ENCODE measurements around the gene LCN12.

LCN12 gene

DNA sequence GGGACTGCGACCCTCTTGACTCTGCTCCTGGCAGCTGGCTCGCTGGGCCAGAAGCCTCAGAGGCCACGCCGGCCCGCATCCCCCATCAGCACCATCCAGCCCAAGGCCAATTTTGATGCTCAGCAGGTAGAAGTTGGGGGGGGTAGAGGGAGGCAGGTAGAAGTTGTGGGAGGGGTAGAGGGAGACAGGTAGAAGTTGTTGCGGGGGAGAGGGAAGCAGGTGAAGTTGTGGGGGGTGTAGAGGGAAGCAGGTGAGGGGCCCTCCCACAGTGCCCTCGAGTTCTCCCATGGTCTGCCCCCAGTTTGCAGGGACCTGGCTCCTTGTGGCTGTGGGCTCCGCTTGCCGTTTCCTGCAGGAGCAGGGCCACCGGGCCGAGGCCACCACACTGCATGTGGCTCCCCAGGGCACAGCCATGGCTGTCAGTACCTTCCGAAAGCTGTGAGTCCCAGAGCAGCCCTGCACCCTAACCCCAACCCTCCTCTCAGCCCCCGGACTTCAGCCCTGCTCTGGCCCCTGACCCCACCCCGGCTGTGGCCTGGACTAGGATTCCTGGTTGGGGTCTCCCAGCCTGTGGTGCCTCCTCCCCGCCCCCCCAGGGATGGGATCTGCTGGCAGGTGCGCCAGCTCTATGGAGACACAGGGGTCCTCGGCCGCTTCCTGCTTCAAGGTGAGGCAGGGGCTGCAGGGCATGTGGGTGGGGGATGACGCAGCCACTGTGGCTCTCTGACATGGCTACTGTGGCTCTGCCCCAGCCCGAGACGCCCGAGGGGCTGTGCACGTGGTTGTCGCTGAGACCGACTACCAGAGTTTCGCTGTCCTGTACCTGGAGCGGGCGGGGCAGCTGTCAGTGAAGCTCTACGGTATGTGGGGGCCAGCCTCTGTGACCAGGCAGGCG, 6.5 kb upstream of the LCN12 start:
- no peak for DNase-seq (ENCODE audit: low spot score)

DNA sequence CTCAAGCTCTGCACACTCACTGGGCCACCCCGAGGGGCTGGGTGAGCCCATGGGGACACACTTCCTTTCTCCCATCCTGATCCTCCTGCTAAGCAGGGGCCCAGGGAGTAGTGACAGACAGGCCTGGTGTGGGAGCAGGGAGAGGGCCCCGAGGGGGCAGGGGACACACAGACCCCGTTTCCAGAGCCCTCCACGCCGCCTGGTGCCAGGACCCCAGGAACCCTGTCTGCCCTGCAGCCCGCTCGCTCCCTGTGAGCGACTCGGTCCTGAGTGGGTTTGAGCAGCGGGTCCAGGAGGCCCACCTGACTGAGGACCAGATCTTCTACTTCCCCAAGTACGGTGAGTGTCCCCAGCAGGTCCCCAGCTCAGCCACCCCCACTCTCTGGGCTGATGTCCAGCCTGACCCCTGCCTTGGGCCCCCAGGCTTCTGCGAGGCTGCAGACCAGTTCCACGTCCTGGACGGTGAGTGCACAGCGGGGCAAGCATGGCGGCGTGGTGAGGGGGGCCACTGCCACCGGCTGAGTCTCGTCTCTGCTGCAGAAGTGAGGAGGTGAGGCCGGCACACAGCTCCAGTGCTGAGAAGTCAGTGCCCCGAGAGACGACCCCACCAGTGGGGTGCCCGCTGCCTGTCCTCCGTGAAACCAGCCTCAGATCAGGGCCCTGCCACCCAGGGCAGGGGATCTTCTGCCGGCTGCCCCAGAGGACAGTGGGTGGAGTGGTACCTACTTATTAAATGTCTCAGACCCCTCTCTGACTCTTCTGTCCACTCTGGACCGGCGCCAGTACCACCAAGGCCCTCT, 5.6 kb upstream of the LCN12 start:
- no peak for DNase-seq (ENCODE audit: low spot score)

DNA sequence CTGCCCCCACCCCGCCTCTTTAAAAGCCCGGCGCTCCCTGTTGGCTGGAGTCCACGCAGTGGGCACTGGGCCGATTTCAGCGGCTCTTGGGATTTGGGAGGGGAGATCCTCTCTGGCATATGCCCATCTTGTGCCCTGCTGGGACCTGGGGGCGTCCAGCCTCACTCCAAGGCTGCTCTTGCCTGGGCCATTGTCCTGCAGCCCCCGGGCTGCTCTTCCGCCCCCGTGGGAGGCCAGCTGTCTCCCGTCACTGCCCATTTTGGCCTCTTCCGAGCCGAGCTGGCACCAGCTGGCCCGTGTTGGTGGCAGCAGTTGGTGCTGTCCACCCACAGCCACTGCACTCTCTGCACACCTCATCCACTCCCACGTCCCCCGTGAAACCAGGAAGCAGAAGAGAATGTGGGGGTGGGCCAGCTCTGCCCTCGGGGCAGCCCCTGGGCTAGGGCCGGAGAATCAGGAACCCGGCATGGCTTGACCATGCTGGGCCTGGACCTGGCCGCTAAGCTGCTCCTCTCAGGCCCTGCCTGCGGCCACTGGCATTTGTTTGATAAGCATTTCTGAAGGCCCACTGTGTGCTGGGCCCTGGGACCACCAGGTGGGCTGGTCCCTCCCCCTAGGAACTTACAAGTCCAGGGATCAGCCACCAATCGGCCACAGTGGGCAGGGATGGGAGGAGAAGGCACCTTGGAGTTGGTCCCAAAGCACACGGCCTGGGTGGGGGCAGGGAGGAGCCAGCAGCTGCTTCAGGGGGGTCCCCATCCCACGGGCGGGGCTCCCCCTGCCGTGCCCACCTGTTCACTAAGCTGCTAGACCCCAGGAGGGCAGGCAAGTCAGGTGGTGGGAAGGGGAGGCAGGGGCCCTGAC, 4.8 kb upstream of the LCN12 start:
- DNase-seq (ENCODE audit: low spot score), result no peak

DNA sequence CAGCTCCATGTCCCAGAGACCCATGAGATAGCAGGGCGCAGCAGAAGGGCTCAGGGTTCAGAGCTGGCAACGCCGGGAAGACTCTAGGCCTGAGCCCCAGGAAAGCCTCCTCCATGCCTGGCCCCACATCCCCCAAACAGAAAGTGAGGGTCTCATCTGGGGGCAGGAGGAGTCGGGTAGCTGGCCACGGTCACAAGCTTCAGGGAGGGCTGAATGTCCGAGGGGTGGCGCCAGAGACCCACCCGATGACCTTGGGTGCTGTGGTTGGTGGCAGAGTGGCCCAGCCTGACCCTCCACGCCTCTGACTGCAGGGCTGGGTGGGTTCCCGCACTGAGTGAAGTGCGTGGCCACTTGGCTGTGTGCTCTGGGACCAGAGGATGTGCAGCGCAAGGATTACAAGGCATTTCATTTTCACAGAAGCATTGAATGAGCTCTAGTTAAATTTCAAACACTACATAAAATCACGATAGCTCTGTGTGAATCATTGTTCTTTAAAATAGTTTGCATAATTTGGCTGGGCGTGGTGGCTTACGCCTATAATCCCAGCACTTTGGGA, 4.0 kb upstream of the LCN12 start:
- no peak for DNase-seq (ENCODE audit: low spot score)

DNA sequence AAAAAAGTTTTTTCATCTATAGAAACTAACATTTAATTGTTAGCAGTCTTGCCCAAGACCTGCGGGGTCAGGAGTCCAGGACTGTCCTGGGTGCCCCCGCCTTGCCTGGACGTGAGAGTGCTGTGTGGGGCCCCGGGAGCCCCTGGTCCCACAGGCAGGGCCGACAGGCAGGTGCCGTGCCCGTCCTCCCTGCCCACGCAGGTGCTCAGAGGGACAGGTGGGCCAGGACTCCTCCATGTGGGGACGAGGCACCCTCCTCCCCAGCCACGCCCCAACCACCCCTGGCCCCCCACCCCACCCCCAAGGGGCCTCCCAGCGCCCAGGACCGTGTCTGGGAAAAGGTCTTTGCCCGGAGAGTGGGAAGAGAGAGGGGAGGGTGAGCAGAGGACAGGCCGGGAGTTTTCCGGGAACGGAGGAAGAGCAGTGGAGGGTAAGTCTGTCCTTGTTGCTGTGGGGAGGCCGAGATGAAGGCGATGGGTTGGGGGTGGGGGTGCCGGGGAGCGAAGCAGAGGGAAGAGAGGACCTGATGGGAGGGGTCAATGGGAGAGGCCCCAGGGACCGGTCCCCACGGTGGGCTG, 2.7 kb upstream of the LCN12 start:
- no peak for DNase-seq (ENCODE audit: low spot score)

DNA sequence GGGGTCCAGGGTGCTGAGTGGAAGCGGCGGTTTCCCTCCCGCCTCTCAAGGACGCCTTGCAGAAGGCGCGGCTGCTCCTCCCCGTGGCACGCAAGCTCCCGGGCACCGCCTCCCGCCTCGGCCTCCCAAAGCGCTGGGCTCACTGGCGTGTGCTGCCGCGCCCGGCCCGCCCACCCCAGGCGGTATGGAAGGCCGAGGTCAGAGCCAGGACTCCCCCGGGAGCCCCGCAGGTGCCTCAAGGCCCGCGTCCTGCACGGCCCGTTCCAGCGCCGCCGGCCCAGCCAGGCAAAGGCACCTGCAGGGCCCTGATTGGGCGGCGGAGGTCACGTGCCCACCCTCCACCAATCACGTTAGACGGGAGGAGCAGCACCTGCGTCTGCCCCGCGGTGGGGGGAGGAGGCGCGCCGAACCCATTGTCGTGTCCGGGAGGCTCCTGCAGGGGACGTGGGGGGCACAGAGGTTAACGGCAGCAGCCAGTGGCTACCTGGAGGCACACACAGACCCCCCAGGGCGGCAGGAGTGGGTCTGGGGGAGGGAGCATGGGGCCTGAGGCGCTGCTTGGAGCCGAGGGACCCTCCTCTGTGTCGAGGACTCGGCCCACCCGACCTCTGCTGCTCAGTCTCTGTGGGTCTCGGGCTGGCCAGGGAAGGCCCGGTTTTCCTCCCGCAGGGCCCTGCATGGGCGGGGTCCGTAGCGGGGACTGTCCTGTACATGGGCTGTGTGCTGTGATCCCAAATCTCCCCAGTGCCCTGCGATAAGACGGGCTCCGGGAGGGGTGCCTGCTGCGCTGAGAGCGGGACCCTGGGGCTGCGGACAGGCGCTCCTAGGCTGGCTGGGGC, 2.0 kb upstream of the LCN12 start:
- DNase-seq (ENCODE audit: low spot score), result peak; percentile 96

DNA sequence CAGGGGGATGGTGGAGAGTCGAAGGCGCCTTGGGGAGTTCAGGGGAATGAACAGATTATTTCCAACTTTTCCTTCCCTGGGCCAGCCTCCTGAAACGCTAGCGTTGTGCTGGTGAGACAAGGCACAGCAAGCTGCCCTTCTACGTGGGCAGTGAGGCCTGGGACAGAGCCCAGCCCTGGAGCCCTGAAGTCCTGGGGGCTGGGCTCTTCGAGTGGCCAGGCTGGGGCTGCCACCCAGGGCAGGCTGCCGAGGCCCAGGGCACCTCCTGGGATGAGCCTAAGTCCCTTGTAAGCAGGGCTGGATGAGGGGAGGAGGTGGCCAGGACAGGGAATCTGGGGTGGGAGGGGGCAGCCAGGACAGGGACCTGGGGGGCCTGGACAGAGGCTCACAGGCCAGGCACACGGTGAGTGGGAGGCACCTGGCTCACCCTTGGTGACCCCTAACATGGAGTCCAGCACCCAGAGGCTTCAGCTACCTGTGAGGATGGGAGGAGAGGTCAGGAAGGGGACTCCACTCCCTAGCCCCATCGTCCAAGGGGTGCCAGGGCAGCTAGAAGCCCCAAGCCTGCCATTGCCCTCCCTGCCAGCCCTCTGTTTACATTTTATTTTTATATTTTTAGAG, 1.3 kb upstream of the LCN12 start:
- DNase-seq (ENCODE audit: low spot score), result no peak

DNA sequence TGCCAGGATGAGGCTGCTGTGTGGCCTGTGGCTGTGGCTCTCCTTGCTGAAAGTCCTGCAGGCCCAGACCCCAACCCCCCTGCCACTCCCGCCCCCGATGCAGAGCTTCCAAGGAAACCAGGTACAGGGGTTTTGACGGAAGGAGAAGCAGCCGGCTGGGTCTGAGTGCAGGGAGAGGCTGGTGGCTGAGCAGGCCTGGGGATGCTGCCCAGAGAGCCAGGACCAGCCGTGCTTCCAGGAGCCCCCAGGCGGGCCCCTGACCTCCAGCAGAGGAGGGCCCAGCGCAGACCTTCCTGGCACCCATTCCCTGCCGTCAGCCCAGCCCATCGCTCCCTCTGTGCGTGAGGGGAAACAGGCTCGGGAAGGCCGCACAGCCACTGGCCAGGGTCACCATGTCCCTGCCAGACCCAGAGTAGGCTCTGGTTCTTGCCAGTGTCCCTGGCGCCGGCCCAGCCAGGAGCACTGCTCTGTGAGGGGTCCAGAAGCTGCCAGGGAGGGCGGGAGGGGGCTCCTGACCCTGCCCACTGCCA, 313 bp downstream of the LCN12 start:
- no peak for DNase-seq (ENCODE audit: low spot score)

DNA sequence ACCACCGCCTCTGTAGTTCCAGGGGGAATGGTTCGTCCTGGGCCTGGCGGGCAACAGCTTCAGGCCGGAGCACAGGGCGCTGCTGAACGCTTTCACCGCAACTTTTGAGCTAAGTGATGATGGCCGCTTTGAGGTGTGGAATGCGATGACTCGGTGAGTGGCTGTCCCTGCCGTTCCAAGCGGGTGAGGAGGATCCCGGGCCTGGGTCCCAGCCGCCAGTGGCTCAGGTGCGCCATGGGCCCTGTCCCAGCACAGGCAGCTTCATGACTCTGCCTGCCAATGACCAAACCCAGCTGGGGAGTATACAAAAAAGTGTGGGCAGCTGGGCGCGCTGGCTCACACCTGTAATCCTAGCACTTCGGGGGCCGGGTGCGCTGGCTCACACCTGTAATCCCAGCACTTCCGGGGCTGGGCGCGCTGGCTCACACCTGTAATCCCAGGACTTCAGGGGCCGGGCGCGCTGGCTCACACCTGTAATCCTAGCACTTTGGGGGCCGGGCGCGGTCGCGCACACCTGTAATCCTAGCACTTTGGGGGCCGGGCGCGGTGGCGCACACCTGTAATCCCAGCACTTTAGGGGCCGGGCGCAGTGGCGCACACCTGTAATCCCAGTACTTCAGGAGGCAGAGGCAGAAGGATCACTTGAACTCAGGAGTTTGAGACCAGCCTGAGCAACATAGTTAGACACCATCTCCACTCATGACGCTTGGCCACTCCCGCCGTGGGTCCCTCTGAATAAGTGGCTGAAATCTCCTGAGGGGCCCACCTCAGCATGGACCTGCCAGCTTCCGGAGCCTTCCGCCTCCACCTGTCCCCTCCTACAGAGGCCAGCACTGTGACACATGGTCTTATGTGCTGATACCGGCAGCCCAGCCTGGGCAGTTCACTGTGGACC, 1.1 kb downstream of the LCN12 start:
- DNase-seq (ENCODE audit: low spot score), result no peak

DNA sequence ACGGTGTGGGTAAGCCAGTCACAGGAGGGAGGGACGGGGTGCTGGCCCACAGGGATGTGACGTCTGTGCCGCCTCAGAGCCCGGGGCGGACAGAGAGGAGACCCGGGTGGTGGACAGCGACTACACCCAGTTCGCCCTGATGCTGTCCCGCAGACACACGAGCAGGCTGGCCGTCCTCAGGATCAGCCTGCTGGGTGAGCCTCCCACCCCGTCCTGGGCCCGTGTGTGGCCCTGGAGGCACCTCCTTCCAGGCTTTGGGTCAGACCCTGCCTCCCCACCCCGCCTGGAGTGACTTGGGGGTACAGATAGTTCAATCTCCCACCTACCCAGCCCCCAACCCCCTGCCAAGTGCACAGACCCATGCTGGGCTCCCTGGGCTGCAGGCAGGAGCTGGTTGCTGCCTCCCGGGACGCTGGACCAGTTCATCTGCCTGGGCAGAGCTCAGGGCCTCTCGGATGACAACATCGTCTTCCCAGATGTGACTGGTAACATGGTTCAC, 1.7 kb downstream of the LCN12 start:
- no peak for DNase-seq (ENCODE audit: low spot score)

DNA sequence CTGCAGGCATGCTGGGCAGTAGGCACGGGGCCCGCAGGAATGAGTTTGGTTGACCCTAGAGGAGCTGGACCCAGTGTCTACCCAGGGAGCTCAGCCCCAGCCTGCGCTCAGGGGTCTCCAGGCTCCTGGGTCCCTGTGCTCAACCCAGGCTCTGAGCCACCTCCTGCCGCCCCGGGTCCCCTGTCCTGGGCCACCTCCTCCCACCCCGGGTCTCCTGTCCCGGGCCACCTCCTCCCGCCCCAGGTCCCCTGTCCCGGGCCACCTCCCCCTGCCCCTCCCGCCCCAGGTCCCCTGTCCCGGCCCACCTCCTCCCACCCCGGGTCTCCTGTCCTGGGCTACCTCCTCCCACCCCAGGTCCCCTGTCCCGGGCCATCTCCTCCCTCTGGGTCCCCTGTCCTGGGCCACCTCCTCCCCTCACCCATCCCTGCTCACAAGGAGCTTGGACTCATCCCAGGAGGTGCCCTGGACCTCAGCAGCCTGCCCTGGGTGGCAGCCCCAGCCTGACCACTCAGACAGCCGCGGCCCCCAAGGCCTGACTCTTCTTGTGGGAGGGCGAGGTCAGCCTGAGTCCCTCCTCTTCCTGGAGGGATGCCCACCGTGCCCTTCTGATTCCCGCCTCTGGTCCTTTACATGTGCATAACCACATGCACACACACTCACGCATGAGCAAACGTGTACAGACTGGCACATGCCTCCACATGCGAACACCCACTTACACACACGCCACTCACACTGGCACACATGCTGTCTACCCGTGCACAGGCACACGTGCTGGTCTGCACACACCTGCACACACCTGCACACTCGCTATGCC, 2.4 kb downstream of the LCN12 start:
- DNase-seq (ENCODE audit: low spot score), result no peak

DNA sequence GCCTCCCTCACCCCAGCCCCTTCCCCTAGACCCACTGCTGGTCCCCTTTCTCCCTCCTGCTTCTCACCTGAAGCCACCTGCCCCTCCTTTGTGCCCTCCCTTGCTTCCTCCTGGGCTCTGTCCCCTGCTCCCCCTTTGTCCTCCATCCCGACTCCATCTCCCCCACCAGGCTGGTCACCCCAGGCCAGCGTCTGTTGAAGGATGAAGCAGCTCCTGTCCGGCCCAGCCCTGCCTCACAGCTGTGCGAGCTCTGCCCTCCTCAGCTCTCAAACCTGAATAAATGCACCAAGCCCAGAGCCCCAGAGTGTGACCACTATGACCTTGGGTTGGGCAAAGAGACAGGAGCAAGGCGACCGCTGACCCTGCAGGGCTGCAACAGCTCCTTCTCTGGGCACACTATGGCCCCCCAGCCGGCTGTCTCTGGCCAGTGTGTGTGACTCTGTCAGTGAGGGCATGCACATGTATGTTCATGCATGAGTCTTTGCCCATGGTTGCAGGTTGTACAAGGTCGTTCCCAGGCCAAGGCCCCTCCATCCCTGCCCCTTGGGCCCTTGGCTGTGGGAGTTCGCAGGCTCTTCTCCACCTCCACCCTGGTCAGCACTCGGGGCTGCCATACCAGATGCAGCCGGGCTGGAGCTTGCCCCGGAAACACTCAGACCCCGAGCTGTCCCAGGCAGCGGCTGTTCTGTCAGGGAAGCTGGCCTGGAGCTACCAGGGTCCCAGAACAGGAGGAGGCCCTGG, 3.3 kb downstream of the LCN12 start:
- DNase-seq (ENCODE audit: low spot score), result no peak

DNA sequence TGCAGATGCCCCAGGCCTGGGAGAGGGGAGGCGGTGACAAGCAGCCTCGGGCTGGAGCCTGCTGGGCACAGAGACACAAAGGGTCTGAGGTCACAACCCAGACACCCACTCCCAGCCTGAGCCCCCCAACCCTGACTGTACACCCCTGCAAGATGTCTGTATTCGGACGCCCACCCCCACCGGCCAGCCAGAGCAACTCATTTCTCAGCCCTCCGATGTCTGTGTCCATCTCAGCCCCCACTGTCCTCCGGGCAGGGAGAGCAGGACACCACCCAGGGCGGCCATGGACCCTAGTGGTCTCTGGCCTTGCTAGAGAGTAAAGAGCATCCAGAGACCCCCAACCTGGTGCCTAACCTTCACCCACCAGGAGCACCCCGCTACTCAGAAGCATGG, 3.9 kb downstream of the LCN12 start:
- DNase-seq (ENCODE audit: low spot score), result no peak

DNA sequence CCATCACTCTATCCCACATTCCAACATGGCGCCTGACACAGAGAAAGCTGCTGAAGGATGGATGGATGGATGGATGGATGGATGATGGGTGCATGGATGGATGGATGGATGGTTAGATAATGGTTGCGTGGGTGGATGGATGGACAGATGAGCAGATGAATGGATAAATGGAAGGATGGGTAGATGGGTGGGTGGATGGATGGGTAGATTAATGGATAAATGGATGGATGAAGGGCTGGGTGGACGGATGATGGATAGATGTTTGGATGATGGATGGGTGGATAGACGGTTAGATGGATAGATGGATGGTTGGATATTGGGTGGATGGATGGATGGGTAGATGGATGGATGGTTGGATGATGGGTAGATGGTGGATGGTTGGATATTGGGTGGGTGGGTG, 4.5 kb downstream of the LCN12 start:
- DNase-seq (ENCODE audit: low spot score), result no peak

DNA sequence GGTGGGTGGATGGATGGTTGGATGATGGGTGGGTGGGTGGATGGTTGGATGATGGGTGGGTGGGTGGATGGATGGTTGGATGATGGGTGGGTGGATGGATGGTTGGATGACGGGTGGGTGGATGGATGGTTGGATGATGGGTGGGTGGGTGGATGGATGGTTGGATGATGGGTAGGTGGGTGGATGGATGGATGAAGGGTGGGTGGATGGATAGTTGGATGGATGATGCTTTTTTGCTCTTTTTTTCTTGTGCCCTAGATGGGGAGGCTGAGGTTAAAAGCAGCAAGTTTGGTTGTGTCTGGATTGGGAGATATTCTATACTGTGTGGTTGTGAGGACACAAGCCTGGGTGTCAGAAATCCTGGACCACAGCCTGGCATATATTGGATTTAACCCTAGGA, 5.4 kb downstream of the LCN12 start:
- no peak for DNase-seq (ENCODE audit: low spot score)

DNA sequence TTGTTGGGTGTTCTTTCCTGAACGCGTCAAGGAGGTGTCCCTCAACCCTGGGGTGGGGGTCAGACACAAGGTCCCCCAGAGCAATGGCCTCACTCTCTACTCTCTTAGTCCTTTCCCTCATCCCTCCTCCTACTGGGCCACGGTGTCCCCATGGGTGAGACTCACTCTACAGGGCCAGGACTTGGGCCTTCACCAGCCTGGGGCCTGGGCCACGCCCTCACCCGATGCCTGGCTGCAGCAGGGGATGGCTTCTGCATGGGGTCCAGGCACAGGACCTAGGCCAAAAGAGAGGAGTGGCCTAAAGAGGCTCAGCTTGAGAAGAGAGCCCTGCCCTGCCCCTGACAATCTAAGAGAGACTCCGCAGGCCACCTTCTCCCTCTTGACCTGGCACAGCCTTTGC, 5.8 kb downstream of the LCN12 start:
- DNase-seq (ENCODE audit: low spot score), result no peak

DNA sequence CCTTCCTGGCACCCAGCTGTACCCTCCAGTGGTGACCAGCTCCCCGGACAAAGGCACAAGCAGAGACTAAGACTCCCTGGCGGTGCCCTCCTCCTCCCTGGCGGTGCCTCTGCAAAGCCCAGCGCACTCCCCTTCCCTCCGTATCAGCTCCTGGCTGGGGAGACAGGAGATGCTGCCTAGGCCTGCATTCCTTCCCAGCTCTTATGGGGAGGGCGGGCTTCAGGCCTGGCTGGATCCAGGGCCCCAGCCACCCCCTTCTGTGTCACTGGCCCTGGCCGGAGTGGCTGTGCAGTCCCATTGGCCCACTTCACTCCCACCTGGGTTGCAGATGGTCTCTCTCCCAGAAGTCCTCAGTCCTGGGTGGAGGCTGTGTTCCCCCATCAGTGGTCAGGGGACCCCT, 6.4 kb downstream of the LCN12 start:
- DNase-seq (ENCODE audit: low spot score), result no peak

All from hematopoietic multipotent progenitor cell treated with erythropoietin and hydrocortisone succinate and interleukin-3 and kit ligand, for 17 days (in vitro differentiated cells).